HG03457 (cell line): ENCODE results near the gene MYH16.
"Not testable (repeated sequence)": the region's sequence is repeated elsewhere in the genome, so short reads cannot be mapped to it uniquely, and the experiment has no call there.

Experiments used
- ATAC-seq: cut with Tn5 transposase; IDR thresholded peaks from one replicate; pipeline ENCODE4 v1.9.1; 2021; ENCODE audit warnings: moderate number of reproducible peaks; ENCODE audit not compliant: unreplicated experiment

The MYH16 gene

DNA sequence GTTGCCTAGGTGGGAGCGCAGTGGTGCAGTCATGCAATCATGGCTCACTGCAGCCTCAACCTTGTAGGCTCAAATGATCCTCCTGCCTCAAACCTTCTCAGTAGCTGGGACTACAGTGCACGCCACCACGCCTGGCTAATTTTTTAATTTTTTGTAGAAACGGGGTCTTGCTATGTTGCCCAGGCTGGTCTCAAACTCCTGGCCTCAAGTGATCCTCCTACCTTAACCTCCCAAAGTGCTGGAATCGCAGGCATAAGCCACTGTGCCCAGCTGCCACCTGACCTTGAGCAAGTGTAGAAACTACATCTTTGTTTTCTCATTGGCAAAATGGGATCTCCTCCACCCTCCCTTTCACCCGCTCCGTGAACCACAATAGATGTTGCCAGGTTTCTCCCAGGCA, 15.0 kb upstream of the MYH16 start:
- ATAC-seq, result no peak

DNA sequence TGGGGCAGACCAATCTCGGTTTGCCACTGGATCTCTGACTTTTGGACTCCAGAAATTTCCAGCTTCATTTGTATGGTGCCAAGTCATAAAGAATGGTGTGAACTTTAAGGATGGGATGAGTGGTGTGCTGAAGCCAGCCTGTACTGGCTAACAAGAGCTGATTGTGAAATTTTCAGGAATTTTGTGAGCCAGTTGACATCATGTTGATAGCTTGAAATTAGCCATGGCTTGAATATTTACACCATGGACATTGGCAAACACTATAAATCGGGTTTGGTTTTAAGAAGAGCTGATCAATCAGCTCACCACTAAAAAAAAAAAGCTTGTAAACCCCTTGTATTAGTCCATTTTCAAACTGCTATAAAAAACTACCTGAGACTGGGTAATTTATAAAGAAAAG, 14.1 kb upstream of the MYH16 start:
- ATAC-seq, result no peak

DNA sequence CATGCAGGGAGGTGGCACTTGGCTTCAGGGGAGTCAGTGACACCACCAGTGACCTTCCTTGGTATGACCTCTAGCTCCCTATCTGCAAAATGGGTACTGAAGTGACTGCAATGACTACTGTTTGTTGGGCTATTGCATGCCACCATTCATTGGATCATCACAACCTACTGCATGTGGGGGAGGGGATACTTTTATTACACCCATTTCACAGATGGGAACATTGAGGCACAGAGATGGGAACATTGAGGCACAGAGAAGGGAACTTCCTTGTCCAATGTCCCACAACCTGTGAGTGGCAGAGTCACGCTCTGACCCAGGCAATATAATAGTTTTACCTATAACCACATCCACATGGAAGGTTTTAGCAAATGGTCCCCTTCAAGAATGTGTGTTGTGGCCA, 12.2 kb upstream of the MYH16 start:
- no peak for ATAC-seq

GRCh38 chr7:99261646-99262045, 11.0 kb upstream of the MYH16 start:
- no peak for ATAC-seq

GRCh38 chr7:99265848-99266480, 6.7 kb upstream of the MYH16 start:
- ATAC-seq, result no peak

DNA sequence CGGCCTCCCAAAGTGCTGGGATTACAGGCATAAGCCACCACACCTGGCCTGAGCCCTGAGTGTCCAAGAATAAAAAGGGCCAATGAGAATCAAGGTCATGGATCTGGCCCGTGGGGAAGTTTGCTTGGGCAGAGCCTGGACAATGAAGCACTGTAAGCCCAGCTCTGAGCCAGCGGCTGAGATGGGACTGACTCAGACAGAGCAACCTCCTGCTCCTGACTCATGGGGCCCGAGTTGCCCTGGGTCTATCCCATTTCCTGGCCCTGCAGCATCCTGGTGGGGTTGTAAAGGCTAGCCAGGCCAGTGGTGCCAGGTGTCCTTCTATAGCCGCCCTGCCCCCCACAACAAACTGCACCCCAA, 5.2 kb upstream of the MYH16 start:
- no peak for ATAC-seq

GRCh38 chr7:99267841-99268576, 4.6 kb upstream of the MYH16 start:
- ATAC-seq, result no peak

DNA sequence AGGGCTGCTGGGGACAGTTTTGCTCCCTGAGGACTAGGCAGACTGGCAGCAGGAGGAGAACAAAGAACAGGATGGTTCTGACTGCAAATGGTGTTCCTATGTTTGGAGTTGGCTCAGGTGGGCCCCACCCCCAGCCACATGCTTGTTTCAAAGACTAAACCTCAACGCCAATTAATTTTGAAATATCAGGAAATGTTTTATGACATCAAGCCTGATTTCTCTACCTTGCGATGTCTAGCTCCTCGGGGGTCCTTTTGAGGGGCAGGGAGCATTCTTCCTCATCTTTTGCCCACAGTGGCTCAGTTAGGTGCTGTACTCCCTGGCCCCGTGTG, 4.1 kb upstream of the MYH16 start:
- no peak for ATAC-seq

- ATAC-seq, result no peak
These were observed 1.9 kb upstream of the MYH16 start for GRCh38 chr7:99270702-99271101.

DNA sequence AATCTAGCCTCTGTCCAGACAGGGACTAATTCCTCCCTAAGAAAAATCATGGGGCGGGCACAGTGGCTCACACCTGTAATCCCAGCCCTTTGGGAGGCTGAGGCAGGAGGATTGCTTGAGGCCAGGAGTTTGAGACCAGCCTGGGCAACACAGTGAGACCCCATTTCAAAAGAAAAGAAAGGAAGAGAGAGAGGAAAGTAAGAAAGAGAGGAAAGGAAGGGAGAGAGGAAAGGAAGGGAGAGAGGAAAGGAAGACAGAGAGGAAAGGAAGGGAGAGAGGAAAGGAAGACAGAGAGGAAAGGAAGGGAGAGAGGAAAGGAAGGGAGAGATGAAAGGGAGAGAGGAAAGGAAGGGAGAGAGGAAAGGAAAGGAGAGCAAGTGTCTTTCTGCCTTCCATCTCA, 922 bp downstream of the MYH16 start:
- not testable (repeated sequence) for ATAC-seq

GRCh38 chr7:99274908-99275307, 2.3 kb downstream of the MYH16 start:
- not testable (repeated sequence) for ATAC-seq

GRCh38 chr7:99275496-99275895, 2.9 kb downstream of the MYH16 start:
- ATAC-seq, result no peak

GRCh38 chr7:99278180-99278579, 5.5 kb downstream of the MYH16 start:
- ATAC-seq, result no peak

GRCh38 chr7:99284165-99284564, 11.5 kb downstream of the MYH16 start:
- ATAC-seq, result not testable (repeated sequence)

GRCh38 chr7:99287779-99288534, 15.3 kb downstream of the MYH16 start:
- no peak for ATAC-seq

DNA sequence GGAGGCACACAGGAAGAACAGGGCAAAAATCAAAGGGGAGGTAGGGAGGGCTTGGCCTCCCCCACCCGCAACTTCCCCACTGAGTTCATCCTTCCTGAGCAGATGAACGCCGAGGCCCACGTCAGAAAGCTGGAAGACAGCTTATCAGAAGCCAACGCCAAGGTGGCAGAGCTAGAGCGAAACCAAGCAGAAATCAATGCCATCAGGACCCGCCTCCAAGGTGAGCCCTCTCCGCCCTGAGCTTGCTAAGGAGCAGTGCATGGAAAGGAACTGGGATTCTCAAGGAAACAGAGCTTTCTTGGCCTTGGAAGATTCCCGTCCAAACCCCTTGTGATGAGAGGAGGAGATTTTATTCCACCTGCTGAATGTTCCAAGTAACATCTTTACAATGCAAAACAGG, 16.5 kb downstream of the MYH16 start:
- ATAC-seq, result no peak

GRCh38 chr7:99290148-99290547, 17.5 kb downstream of the MYH16 start:
- not testable (repeated sequence) for ATAC-seq

GRCh38 chr7:99290980-99291607, 18.5 kb downstream of the MYH16 start:
- ATAC-seq, result no peak

DNA sequence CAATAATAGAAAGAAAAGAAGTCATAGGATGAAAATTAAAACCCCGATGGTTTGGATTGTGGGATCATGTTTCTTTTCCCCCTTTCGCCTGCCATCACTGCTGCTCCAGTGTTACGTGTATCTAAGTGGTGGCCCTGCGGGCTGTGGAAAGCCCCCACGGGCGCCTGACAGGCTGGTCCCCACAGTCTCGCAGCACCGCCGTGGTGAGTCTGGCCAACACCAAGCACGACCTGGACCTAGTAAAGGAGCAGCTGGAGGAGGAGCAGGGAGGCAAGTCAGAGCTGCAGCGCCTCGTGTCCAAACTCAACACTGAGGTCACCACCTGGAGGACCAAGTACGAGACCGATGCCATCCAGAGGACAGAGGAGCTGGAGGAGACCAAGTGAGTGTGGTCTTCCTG, 19.5 kb downstream of the MYH16 start:
- no peak for ATAC-seq

- no peak for ATAC-seq
These were observed 20.5 kb downstream of the MYH16 start for GRCh38 chr7:99293167-99293566.

DNA sequence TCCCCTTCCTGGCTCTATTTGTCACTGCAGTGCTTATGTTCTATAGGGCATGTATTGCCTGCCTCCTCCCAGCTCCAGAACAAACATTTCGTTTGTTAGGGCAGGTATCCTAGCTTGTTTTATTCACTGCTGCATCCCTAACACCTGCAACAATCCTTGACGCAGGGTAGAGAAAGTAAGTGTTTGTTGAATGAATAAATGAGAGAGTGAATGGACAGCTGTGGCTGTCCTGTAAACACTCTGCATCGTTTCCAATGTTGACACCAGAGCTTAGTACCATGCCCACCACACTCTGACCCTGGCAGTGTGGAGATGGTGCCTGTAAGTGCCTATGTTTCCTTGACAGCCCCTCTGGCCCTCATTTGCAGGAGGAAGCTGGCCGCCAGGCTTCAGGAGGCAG, 21.0 kb downstream of the MYH16 start:
- no peak for ATAC-seq

DNA sequence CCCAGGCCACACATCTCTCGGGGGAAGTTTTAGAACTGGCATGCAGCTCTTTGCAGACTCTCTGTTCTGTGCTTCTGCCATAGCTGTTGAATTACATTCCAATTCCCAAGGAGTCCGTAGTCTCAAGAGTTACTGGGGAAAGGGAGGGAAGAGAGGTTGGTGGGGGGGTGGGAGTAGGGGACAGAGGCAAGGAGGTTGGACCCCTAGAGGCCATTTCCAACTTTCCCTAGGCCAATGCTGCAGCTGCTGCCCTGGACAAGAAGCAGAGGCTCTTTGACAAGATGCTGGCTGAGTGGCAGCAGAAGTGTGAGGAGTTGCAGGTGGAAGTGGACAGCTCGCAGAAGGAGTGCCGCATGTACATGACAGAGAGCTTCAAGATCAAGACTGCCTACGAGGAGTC, 23.8 kb downstream of the MYH16 start:
- ATAC-seq, result no peak
